ENCODE measurements around the gene KCNH4.

KCNH4 gene

GRCh38 chr17:42118126-42118510 lies 62.8 kb downstream of the KCNH4 start:
- H3K4me3 ChIP-seq (ENCODE audit: low read depth, low read length) = no peak overlapping the region
- no peak for TF ChIP-seq CTCF (IDR thresholded peaks at IDR 0.05; ENCODE audit: low read depth, low read length)

GRCh38 chr17:42117397-42118125 lies 63.4 kb downstream of the KCNH4 start:
- TF ChIP-seq CTCF (IDR thresholded peaks at IDR 0.05; ENCODE audit: low read depth, low read length) = no peak
- no peak overlapping the region for H3K4me3 ChIP-seq (ENCODE audit: low read depth, low read length)

- H3K4me3 ChIP-seq (ENCODE audit: low read depth, low read length) = no peak overlapping the region
- peak; percentile 78 for TF ChIP-seq CTCF (IDR thresholded peaks at IDR 0.05; ENCODE audit: low read depth, low read length)
These were observed 64.1 kb downstream of the KCNH4 start for GRCh38 chr17:42116705-42117396.

- no peak for TF ChIP-seq CTCF (IDR thresholded peaks at IDR 0.05; ENCODE audit: low read depth, low read length)
These were observed 66.8 kb downstream of the KCNH4 start for GRCh38 chr17:42114118-42114517.

GRCh38 chr17:42113293-42114069 lies 67.5 kb downstream of the KCNH4 start:
- no peak overlapping the region for H3K4me3 ChIP-seq (ENCODE audit: low read depth, low read length)
- TF ChIP-seq CTCF (IDR thresholded peaks at IDR 0.05; ENCODE audit: low read depth, low read length) = no peak

More at GRCh38 chr17:42114118-42114517, 66.8 kb downstream of the KCNH4 start:
- H3K4me3 ChIP-seq (ENCODE audit: low read depth, low read length) = no peak overlapping the region

- H3K4me3 ChIP-seq (ENCODE audit: low read depth, low read length) = peak within 1 kb of the TSS; percentile 52
- no peak for TF ChIP-seq CTCF (IDR thresholded peaks at IDR 0.05; ENCODE audit: low read depth, low read length)
These were observed 68.3 kb downstream of the KCNH4 start, which contains the start of gene DHX58 for GRCh38 chr17:42112552-42113176. Gene DHX58 (minus strand): TSS chr17:42112714. CDS start chr17:42111892, 822 bp downstream.

Data from WI38 (cell line).